Upper lobe of right lung (tissue), 1 donor: ENCODE measurements around the gene LIPJ. TPM values are rescaled to one million over a fixed set of nuclear protein-coding genes. Genes with fewer than 3 reads are reported as not detected.

ENCODE experiments used
- ATAC-seq: fragments of 200-7000 bp; cut with Tn5 transposase; one replicate; pipeline ENCODE4 v1.9.1; 2020; ENCODE audit warnings: mild to moderate bottlenecking, moderate library complexity
- DNase-seq: peaks from one replicate; pipeline ENCODE4 v3.0.0-alpha.2; 2020
- H3K27ac ChIP-seq: fragments of 200-600 bp; one replicate; pipeline ENCODE4 v1.8.0; 2022
- H3K27me3 ChIP-seq: fragments of 200-600 bp; one replicate; pipeline ENCODE4 v1.8.0; 2022; ENCODE audit warnings: mild to moderate bottlenecking
- H3K36me3 ChIP-seq: fragments of 200-600 bp; one replicate; pipeline ENCODE4 v1.8.0; 2022
- H3K4me1 ChIP-seq: fragments of 200-600 bp; one replicate; pipeline ENCODE4 v1.8.0; 2022
- H3K4me3 ChIP-seq: fragments of 200-600 bp; one replicate; pipeline ENCODE4 v1.8.0; 2022; ENCODE audit warnings: mild to moderate bottlenecking
- H3K9me3 ChIP-seq: fragments of 200-600 bp; one replicate; pipeline ENCODE4 v1.8.0; 2022
- CTCF ChIP-seq: fragments of 200-600 bp; IDR thresholded peaks from one replicate; pipeline ENCODE4 v1.8.0; 2022; ENCODE audit warnings: antibody characterized with exemption
- intact Hi-C: fragments of 100-400 bp; cut with DNase I; formaldehyde crosslinking; loops from one replicate; pipeline ENCODE4 v1.11.0; 2022
- total RNA-seq: library from RNA; stranded (reverse); fragmentation: NEBNext Ultra II Directional; extraction: Animal tissue kit (Norgen Biotek cat#: 25700); gene quantifications from one replicate; pipeline ENCODE4 v1.2.1, GENCODE V29; 2021
- donor health status: DM: no; HTN: yes; CAD: no; lungs with severe emphysema.

Gene LIPJ
- total RNA-seq, 1 donor from 2014 or later = not detected

GRCh38 chr10:88592906-88593305, 6.3 kb downstream of the LIPJ start:
- intact Hi-C loops = no loop called here
- no peak for TF ChIP-seq CTCF
- H3K36me3 ChIP-seq = no peaks in the 10 kb centered on the region
- no peaks in the 10 kb centered on the region for H3K4me1 ChIP-seq
- H3K27me3 ChIP-seq = no peaks in the 10 kb centered on the region
- no peaks in the 10 kb centered on the region for H3K9me3 ChIP-seq
- H3K27ac ChIP-seq = no peak overlapping the region
- no peak overlapping the region for H3K4me3 ChIP-seq
- ATAC-seq = no peak
- DNase-seq = no peak

- Histone ChIP-seq H3K36me3 (no peaks in the 10 kb centered on the region), H3K4me3 (no peak overlapping the region), H3K4me1 (no peaks in the 10 kb centered on the region), H3K27me3 (no peaks in the 10 kb centered on the region), H3K9me3 (no peaks in the 10 kb centered on the region), H3K27ac (no peak overlapping the region)
- intact Hi-C loops = no loop called here
- no peak for TF ChIP-seq CTCF
- ATAC-seq = no peak
- no peak for DNase-seq
Observed at GRCh38 chr10:88594482-88594881, 7.9 kb downstream of the LIPJ start.

- Histone ChIP-seq H3K9me3 (no peaks in the 10 kb centered on the region), H3K27ac (no peak overlapping the region), H3K27me3 (no peaks in the 10 kb centered on the region), H3K4me3 (no peak overlapping the region), H3K4me1 (no peaks in the 10 kb centered on the region), H3K36me3 (no peaks in the 10 kb centered on the region)
- no peak for TF ChIP-seq CTCF
- intact Hi-C loops = no loop called here
- ATAC-seq (peak; percentile 55), DNase-seq (no peak)
Observed at GRCh38 chr10:88598055-88598454, 11.5 kb downstream of the LIPJ start.

- DNase-seq = no peak
- Histone ChIP-seq H3K36me3 (no peaks in the 10 kb centered on the region), H3K9me3 (no peaks in the 10 kb centered on the region), H3K27ac (no peak overlapping the region), H3K27me3 (no peaks in the 10 kb centered on the region), H3K4me1 (no peaks in the 10 kb centered on the region), H3K4me3 (no peak overlapping the region)
- intact Hi-C loops = no loop called here
- no peak for TF ChIP-seq CTCF
- ATAC-seq = no peak
Observed at GRCh38 chr10:88608052-88608732, 21.6 kb downstream of the LIPJ start.

- TF ChIP-seq CTCF = no peak
- ATAC-seq = no peak
- intact Hi-C loops = no loop called here
Observed at GRCh38 chr10:88608780-88609179, 22.2 kb downstream of the LIPJ start.

More at GRCh38 chr10:88608780-88609179, 22.2 kb downstream of the LIPJ start:
- Histone ChIP-seq H3K4me1 (no peaks in the 10 kb centered on the region), H3K4me3 (no peak overlapping the region), H3K27me3 (no peaks in the 10 kb centered on the region), H3K27ac (no peak overlapping the region), H3K36me3 (no peaks in the 10 kb centered on the region), H3K9me3 (no peaks in the 10 kb centered on the region)
- DNase-seq = no peak
